Neuronal stem cell (in vitro differentiated cells): ENCODE data around the gene SCN8A.

Experiments
- DNase-seq: peaks from one replicate; pipeline ENCODE4 v3.0.0-alpha.2; 2013; ENCODE audit warnings: low spot score
- H2AFZ ChIP-seq: one replicate; pipeline ENCODE4 v1.6.1; 2013; ENCODE audit warnings: mild to moderate bottlenecking, low read length, inconsistent platforms
- H2AK5ac ChIP-seq: 2 replicates; pipeline ENCODE4 v1.6.1; 2013; ENCODE audit warnings: low read depth, mild to moderate bottlenecking, inconsistent platforms, low read length, moderate library complexity, mixed read lengths
- H2BK120ac ChIP-seq: 2 replicates; pipeline ENCODE4 v1.6.1; 2013; ENCODE audit warnings: low read depth, mild to moderate bottlenecking, inconsistent platforms, low read length, moderate library complexity, mixed read lengths
- H2BK12ac ChIP-seq: one replicate; pipeline ENCODE4 v1.6.1; 2013; ENCODE audit warnings: low read length, inconsistent platforms
- H2BK15ac ChIP-seq: 2 replicates; pipeline ENCODE4 v1.6.1; 2013; ENCODE audit warnings: mild to moderate bottlenecking, low read length, inconsistent platforms, mixed read lengths
- H2BK5ac ChIP-seq: one replicate; pipeline ENCODE4 v1.6.1; 2013; ENCODE audit warnings: inconsistent platforms, mild to moderate bottlenecking, low read length, moderate library complexity
- H3K14ac ChIP-seq: one replicate; pipeline ENCODE4 v1.6.1; 2013; ENCODE audit warnings: low read length, inconsistent platforms
- H3K18ac ChIP-seq: 2 replicates; pipeline ENCODE4 v1.6.1; 2013; ENCODE audit warnings: low read length, inconsistent platforms
- H3K23ac ChIP-seq: 2 replicates; pipeline ENCODE4 v1.6.1; 2013; ENCODE audit warnings: low read depth, mild to moderate bottlenecking, mixed read lengths, low read length, inconsistent platforms; ENCODE audit not compliant: poor library complexity
- H3K27ac ChIP-seq: replicated peaks from 3 replicates; pipeline ENCODE4 v1.5.1; 2013; ENCODE audit warnings: low read length, inconsistent platforms
- H3K27me3 ChIP-seq, 3 experiments: 2 replicates each; pipeline ENCODE4 v1.6.1; 2013; ENCODE audit warnings: low read length in 3 of 3, mild to moderate bottlenecking in 2 of 3, inconsistent platforms in 1 of 3, low read depth in 1 of 3, mixed read lengths in 1 of 3, moderate library complexity in 1 of 3; ENCODE audit not compliant: control insufficient read depth in 3 of 3, insufficient read depth in 3 of 3
- H3K36me3 ChIP-seq, 2 donors: replicated peaks in 1 of 2; 2 replicates each; pipeline ENCODE4 v1.6.1; 2013; ENCODE audit warnings: low read length in 2 of 2; ENCODE audit not compliant: control insufficient read depth in 2 of 2, insufficient read depth in 2 of 2
- H3K4ac ChIP-seq: 2 replicates; pipeline ENCODE4 v1.6.1; 2013; ENCODE audit warnings: inconsistent platforms, mild to moderate bottlenecking, low read length, moderate library complexity
- H3K4me1 ChIP-seq, 2 donors: 1 replicate in 1 of 2; 2 replicates in 1 of 2; pipeline ENCODE4 v1.6.1; 2013; ENCODE audit warnings: low read length in 2 of 2, low read depth in 1 of 2; ENCODE audit not compliant: control insufficient read depth in 2 of 2, insufficient read depth in 1 of 2
- H3K4me2 ChIP-seq: one replicate; pipeline ENCODE4 v1.6.1; 2013; ENCODE audit warnings: mild to moderate bottlenecking, low read length, inconsistent platforms; ENCODE audit not compliant: insufficient read depth, poor library complexity, severe bottlenecking
- H3K4me3 ChIP-seq, 2 donors: 2 replicates each; pipeline ENCODE4 v1.5.1; 2013; ENCODE audit warnings: low read length in 2 of 2, mild to moderate bottlenecking in 2 of 2, inconsistent platforms in 1 of 2, moderate library complexity in 1 of 2
- H3K79me1 ChIP-seq: one replicate; pipeline ENCODE4 v1.6.1; 2013; ENCODE audit warnings: low read depth, mild to moderate bottlenecking, inconsistent platforms, low read length, moderate library complexity
- H3K9ac ChIP-seq: one replicate; pipeline ENCODE4 v1.6.1; 2013; ENCODE audit warnings: mild to moderate bottlenecking, low read depth, low read length, inconsistent platforms; ENCODE audit not compliant: poor library complexity
- H3K9me3 ChIP-seq, 2 donors: replicated peaks in 1 of 2; 2 replicates each; pipeline versions ENCODE3 to v1.6.1; 2013; ENCODE audit warnings: low read length in 2 of 2, mild to moderate bottlenecking in 2 of 2, inconsistent platforms in 1 of 2, low read depth in 1 of 2, mixed read lengths in 1 of 2, moderate library complexity in 1 of 2; ENCODE audit not compliant: control insufficient read depth in 2 of 2, insufficient read depth in 1 of 2
- H4K8ac ChIP-seq: one replicate; pipeline ENCODE4 v1.6.1; 2013; ENCODE audit warnings: low read depth, mild to moderate bottlenecking, inconsistent platforms, low read length, moderate library complexity
- H4K91ac ChIP-seq: one replicate; pipeline ENCODE4 v1.6.1; 2013; ENCODE audit warnings: low read length, low read depth, mild to moderate bottlenecking, inconsistent platforms; ENCODE audit not compliant: poor library complexity
- WGBS, 2 donors: extraction: QIAGEN DNeasy Blood & Tissue Kit; methylation state at CpG; one replicate each; pipeline ENCODE4 v1.1.7; 2013; ENCODE audit warnings: missing lambda C conversion rate in 2 of 2, mixed read lengths in 1 of 2; ENCODE audit not compliant: insufficient read length in 2 of 2, insufficient replicate concordance in 1 of 2; ENCODE audit errors: extremely low coverage in 2 of 2; 5-methylcytosine and 5-hydroxymethylcytosine counted together

Gene SCN8A

DNA sequence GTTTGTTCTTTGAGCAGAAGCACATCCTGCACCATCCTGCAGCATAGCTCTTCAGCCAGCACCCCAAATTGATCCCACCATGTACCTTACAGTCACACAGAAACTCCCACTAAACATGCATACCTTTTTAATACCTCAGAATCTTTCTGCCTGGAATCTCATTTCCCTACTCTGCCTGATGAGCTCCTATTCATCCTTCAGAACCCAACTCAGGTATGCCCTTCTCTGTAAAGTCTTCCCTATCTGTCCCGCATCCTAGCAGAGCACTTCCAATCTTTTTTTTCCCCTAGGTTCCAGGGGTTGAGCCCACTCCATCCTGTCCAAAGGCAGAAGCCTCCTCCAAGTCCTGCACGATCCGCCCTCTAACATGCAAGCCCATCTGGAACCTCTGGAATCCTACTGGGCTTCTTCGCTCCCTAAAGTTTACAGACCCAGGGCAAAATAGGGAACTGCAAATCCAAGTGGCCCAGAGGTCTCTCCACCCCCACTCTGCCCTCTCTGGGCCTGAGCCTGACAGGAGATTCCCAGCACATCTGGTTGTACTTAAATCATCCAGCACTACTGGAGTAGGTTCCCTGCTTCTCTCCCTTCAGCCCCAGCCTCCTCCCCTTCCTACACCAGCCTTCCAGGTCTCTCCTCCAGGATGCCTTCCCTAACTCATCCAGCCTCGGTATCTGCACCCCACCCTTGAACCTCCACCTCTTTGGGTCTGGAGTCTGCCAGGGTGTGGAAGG is 261.5 kb downstream of the SCN8A start:
- H3K23ac ChIP-seq, result no peak overlapping the region
- H3K27me3 ChIP-seq, result no peaks in the 10 kb centered on the region

DNA sequence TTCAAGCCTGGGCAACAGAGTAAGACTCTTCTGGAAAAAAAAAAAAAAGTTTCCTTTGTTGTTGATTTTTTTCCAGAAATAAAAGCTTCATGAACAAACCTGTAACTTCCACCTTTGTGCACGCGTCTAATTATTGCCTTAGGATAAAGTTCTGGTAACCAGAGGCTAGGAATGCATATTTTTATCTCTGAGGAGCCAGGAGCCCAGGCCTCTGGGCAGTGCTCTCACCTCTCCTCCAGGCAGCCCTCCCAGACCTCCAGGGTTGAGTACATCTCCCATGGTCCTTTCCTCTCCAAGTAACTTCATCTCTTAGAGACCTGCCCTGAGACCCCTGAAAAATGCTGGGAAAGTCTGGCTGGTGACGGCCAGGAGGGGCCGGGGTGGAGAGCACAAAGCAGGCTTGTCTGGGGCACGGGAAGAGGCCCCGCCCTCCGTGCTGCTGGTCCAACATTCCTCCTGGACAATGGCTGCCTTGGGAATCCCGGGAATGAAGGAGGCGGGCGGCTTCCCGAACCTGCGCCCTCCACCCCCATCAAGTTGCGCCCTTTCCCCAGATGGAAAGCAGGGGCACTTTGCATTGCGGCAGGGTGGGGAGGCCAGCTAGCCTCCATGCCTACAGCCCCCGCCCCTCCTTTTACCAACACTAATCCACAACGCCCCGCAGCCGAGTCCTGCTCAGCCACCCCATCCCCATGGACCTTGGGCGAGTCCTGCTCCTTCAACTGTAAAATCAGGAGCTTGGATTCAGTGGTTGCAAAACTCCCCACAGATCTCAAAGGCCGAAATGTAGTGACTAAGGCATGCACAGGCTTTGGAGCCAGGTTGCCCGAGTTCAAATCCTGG is 264.8 kb downstream of the SCN8A start:
- Histone ChIP-seq H4K91ac (no peak overlapping the region), H4K8ac (no peak overlapping the region), H3K4me3 (peak overlapping the region in 1 of 2 donors; percentile 37), H3K23ac (no peak overlapping the region), H3K18ac (peak overlapping the region; percentile 78), H2BK120ac (no peak overlapping the region), H2BK15ac (no peak overlapping the region), H3K4me1 (peaks cover 9 to 14% of the 10 kb centered on the region in 2 donors), H2AFZ (peak overlapping the region; percentile 44), H3K14ac (no peak overlapping the region), H3K9me3 (no peaks in the 10 kb centered on the region), H2BK5ac (no peak overlapping the region), H3K27me3 (no peaks in the 10 kb centered on the region), H3K9ac (peak overlapping the region; percentile 32), H3K27ac (peak overlapping the region; percentile 84), H3K4me2 (peak overlapping the region; percentile 53), H3K79me1 (no peaks in the 10 kb centered on the region), H3K36me3 (peaks cover 1 to 9% of the 10 kb centered on the region in 2 donors), H2BK12ac (peak overlapping the region; percentile 8), H3K4ac (no peak overlapping the region), H2AK5ac (no peak overlapping the region)
- DNase-seq, result peak; percentile 79
- WGBS, 2 donors, result no CpG with 5 or more reads among the region's 21 CpGs

More for the DNA sequence above, 261.5 kb downstream of the SCN8A start:
- H3K4me2 ChIP-seq, result no peak overlapping the region
- no peak overlapping the region for H2BK12ac ChIP-seq
- H4K8ac ChIP-seq, result no peak overlapping the region
- H2BK5ac ChIP-seq, result no peak overlapping the region
- no peak overlapping the region for H2BK15ac ChIP-seq
- H3K79me1 ChIP-seq, result no peaks in the 10 kb centered on the region
- H3K14ac ChIP-seq, result no peak overlapping the region
- H3K4me3 ChIP-seq, result peak overlapping the region in 1 of 2 donors; percentile 3
- H3K9me3 ChIP-seq, result no peaks in the 10 kb centered on the region
- peak overlapping the region; percentile 9 for H2AK5ac ChIP-seq
- H3K4ac ChIP-seq, result no peak overlapping the region
- H3K27ac ChIP-seq, result no peak overlapping the region
- H3K36me3 ChIP-seq, result peaks cover 2 to 15% of the 10 kb centered on the region in 2 donors
- H2AFZ ChIP-seq, result no peak overlapping the region
- peak overlapping the region; percentile 23 for H3K18ac ChIP-seq
- no peak overlapping the region for H3K9ac ChIP-seq
- no peak overlapping the region for H2BK120ac ChIP-seq
- no peak overlapping the region for H4K91ac ChIP-seq
- whole genome bisulfite sequencing, 2 donors, result no CpG with 5 or more reads among the region's 5 CpGs
- DNase-seq, result no peak
- H3K4me1 ChIP-seq, result peaks cover 17 to 24% of the 10 kb centered on the region in 2 donors

DNA sequence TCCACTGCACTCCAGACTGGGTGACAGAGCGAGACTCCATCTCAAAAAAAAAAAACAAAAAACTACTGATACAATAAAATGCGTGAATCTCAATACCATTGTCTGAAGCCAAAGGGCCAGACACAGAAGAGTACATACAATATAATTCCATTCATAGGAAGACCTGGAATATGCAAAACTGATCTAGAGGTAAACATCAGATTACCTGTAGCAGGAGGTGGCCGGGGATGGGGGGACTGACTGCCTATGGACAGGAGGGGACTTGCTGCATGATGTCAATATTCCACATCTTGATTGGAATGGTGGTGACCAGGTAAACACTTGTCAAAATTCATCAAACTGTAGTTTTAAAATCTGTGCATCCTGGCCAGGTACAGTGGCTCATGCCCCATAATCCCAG is 270.0 kb downstream of the SCN8A start:
- no CpG with 5 or more reads among the region's 3 CpGs for WGBS, 2 donors
- H2BK5ac ChIP-seq, result no peak overlapping the region
- no peak overlapping the region for H2AFZ ChIP-seq
- H3K79me1 ChIP-seq, result no peaks in the 10 kb centered on the region
- no peak overlapping the region for H3K4me2 ChIP-seq
- no peak overlapping the region for H2AK5ac ChIP-seq
- no peak overlapping the region for H3K27ac ChIP-seq
- H3K9me3 ChIP-seq, result no peaks in the 10 kb centered on the region
- no peak overlapping the region for H3K9ac ChIP-seq
- H3K18ac ChIP-seq, result no peak overlapping the region
- H3K4ac ChIP-seq, result no peak overlapping the region
- H3K14ac ChIP-seq, result no peak overlapping the region
- H2BK12ac ChIP-seq, result no peak overlapping the region
- no peak overlapping the region for H4K91ac ChIP-seq
- H3K4me1 ChIP-seq, result peaks cover 21 to 29% of the 10 kb centered on the region in 2 donors
- no peak overlapping the region for H2BK15ac ChIP-seq
- no peak overlapping the region for H3K23ac ChIP-seq
- H3K27me3 ChIP-seq, result peaks cover 0 to 5% (median 0%) of the 10 kb centered on the region in 3 experiments
- H3K4me3 ChIP-seq, result no peak overlapping the region
- H3K36me3 ChIP-seq, result no peaks in the 10 kb centered on the region
- H4K8ac ChIP-seq, result no peak overlapping the region
- DNase-seq, result no peak
- H2BK120ac ChIP-seq, result no peak overlapping the region
